Heart right ventricle (tissue), 16 donors: ENCODE measurements around the gene ARAP1. TPM values are rescaled to one million over a fixed set of nuclear protein-coding genes. Genes with fewer than 3 reads are reported as not detected.

ENCODE experiments used
- ATAC-seq, 8 donors: fragments of 200-7000 bp; cut with Tn5 transposase; one replicate each; pipeline ENCODE4 v1.9.1; 2020; ENCODE audit warnings: mild to moderate bottlenecking in 8 of 8, moderate library complexity in 8 of 8, moderate number of reproducible peaks in 1 of 8
- DNase-seq, 2 donors: peaks; one replicate each; pipeline ENCODE4 v3.0.0-alpha.2; 2020
- H3K27ac ChIP-seq, 10 donors: fragments of 200-600 bp; sonication (generic) in 2 of 10; one replicate each; pipeline versions ENCODE4 v1.5.0 to v1.8.0; 2020 to 2022; ENCODE audit warnings: mild to moderate bottlenecking in 3 of 10
- H3K27me3 ChIP-seq, 7 donors: fragments of 200-600 bp; one replicate each; pipeline ENCODE4 v1.8.0; 2021 to 2022; ENCODE audit warnings: mild to moderate bottlenecking in 2 of 7
- H3K36me3 ChIP-seq, 9 donors: fragments of 200-600 bp; sonication (generic) in 1 of 9; one replicate each; pipeline versions ENCODE4 v1.5.0 to v1.8.0; 2020 to 2022; ENCODE audit warnings: mild to moderate bottlenecking in 2 of 9
- H3K4me1 ChIP-seq, 9 donors: fragments of 200-600 bp; sonication (generic) in 1 of 9; one replicate each; pipeline versions ENCODE4 v1.5.0 to v1.8.0; 2020 to 2022; ENCODE audit warnings: mild to moderate bottlenecking in 4 of 9
- H3K4me3 ChIP-seq, 10 donors: fragments of 200-600 bp; sonication (generic) in 2 of 10; one replicate each; pipeline versions ENCODE4 v1.5.0 to v1.8.0; 2020 to 2022; ENCODE audit warnings: mild to moderate bottlenecking in 7 of 10, moderate library complexity in 2 of 10
- H3K9me3 ChIP-seq, 11 donors: fragments of 200-600 bp in 10 of 11; sonication (generic) in 2 of 11; one replicate each; pipeline versions ENCODE4 v1.5.0 to v1.8.0; 2013 to 2022; ENCODE audit warnings: mild to moderate bottlenecking in 2 of 11, control low read depth in 1 of 11, moderate library complexity in 1 of 11
- WGBS, 2 donors: extraction: QIAGEN DNeasy Blood & Tissue Kit; methylation state at CpG; one replicate each; pipeline ENCODE4 v1.1.7; 2013; ENCODE audit warnings: inconsistent platforms in 1 of 2; 5-methylcytosine and 5-hydroxymethylcytosine counted together
- intact Hi-C, 10 donors: fragments of 100-400 bp; cut with DNase I; formaldehyde crosslinking; loops; one replicate each; pipeline versions ENCODE4 v1.11.1 to v1.14.2; 2022
- polyA plus RNA-seq, 2 donors: library from polyadenylated mRNA; stranded (reverse); fragments of 200-250 nt; gene quantifications; one replicate each; pipeline ENCODE4 v1.2.3, GENCODE V29; 2013
- total RNA-seq, 10 donors: library from RNA; stranded (reverse); fragmentation: NEBNext Ultra II Directional in 3 of 10; extraction: Animal tissue kit (Norgen Biotek cat#: 25700) in 3 of 10; gene quantifications; one replicate each; pipeline versions ENCODE4 v1.2.1 to v1.2.4, GENCODE V29; 2021 to 2023
- TF ChIP-seq, protein P1 (sequence below), 9 donors: fragments of 200-600 bp; sonication (generic) in 2 of 9; IDR thresholded peaks; one replicate each; pipeline versions ENCODE4 v1.5.0 to v1.8.0; 2021 to 2022; ENCODE audit warnings: antibody characterized with exemption in 9 of 9, mild to moderate bottlenecking in 5 of 9, moderate library complexity in 1 of 9
- donor health status: Arrhythmogenic right ventricular cardiomyopathy.
- donor health status: ischemic (EF 13 %, LVEDD 7.1; RV severe dilation, severe dysfunction).
- donor health status: healthy with polysubstance abuse.
- donor health status: DM: no; HTN: yes; CAD: no.
- donor health status: DM: no; HTN: no; CAD: no.
- donor health status: ischemic (EF 25% LVEDD 6.9; RV normal size, moderate dysfunction).
- donor health status: ischemic (EF 25% LVEDD 5.7; RV mildly dilated, moderate dysfunction).
- donor health status: healthy.
- donor health status: DM: yes; HTN: yes; CAD: no.
- donor health status: Ischemic cardiomyopathy.
- donor health status: ischemic (EF 35%, LVEDD 5.7; RV mildly dilated, moderate dysfunction).
- donor health status: nonischemic (EF 11% LVEDD 7.7; RV severe dilation, severe dysfunction).
- donor health status: DM: yes; HTN: yes; CAD: no.
- donor health status: PGD.
- donor health status: ischemic (EF 29% LVEDD 5.4; RV normal size, mild dysfunction).
- donor health status: nonischemic (EF 23%, LVEDD 6.1; RV moderate dilation, normal function).

Gene ARAP1
- total and polyA plus RNA-seq, 12 donors: 30.4 to 68.3 (median 40.8) TPM

DNA sequence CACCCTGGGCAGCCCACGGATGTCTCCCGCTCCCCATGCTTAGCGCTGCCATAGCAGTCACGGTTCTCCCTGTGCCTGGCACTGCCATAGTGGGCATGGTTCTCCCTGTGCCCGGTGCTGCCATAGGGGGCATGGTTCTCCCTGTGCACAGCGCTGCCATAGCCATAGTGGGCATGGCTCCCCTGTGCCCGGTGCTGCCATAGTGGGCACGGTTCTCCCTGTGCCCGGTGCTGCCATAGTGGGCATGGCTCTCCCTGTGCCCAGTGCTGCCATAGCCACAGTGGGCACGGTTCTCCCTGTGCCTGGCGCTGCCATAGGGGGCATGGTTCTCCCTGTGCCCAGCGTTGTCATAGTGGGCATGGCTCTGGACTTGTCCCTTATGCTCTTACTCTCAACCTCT, 19.9 kb upstream of the ARAP1 start:
- peaks cover 9 to 33% (median 25%) of the 10 kb centered on the region in 9 donors for H3K4me1 ChIP-seq
- no peak for DNase-seq
- 95 to 96% methylated on average over 12 of the region's 12 CpGs for WGBS, 2 donors

GRCh38 chr11:72771507-72771906, 19.3 kb upstream of the ARAP1 start:
- no peaks in the 10 kb centered on the region for H3K27me3 ChIP-seq
- H3K4me1 ChIP-seq: peaks cover 3 to 28% (median 20%) of the 10 kb centered on the region in 9 donors
- no peak for DNase-seq
- H3K4me3 ChIP-seq: no peak overlapping the region
- no peaks in the 10 kb centered on the region for H3K9me3 ChIP-seq
- H3K36me3 ChIP-seq: no peaks in the 10 kb centered on the region
- intact Hi-C loops: loop anchor here in 1 of 10 donors (5.0 kb wide), 1 partner anchor 34 kb away; no protein-coding TSS in a partner anchor
- TF ChIP-seq, protein P1, sequence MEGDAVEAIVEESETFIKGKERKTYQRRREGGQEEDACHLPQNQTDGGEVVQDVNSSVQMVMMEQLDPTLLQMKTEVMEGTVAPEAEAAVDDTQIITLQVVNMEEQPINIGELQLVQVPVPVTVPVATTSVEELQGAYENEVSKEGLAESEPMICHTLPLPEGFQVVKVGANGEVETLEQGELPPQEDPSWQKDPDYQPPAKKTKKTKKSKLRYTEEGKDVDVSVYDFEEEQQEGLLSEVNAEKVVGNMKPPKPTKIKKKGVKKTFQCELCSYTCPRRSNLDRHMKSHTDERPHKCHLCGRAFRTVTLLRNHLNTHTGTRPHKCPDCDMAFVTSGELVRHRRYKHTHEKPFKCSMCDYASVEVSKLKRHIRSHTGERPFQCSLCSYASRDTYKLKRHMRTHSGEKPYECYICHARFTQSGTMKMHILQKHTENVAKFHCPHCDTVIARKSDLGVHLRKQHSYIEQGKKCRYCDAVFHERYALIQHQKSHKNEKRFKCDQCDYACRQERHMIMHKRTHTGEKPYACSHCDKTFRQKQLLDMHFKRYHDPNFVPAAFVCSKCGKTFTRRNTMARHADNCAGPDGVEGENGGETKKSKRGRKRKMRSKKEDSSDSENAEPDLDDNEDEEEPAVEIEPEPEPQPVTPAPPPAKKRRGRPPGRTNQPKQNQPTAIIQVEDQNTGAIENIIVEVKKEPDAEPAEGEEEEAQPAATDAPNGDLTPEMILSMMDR (IDR thresholded peaks at IDR 0.05): no peak
- no peak overlapping the region for H3K27ac ChIP-seq
- 66 to 70% methylated on average over 4 of the region's 4 CpGs for WGBS, 2 donors
- ATAC-seq: no peak

More for the DNA sequence above, 19.9 kb upstream of the ARAP1 start:
- H3K27me3 ChIP-seq: no peaks in the 10 kb centered on the region
- no peak overlapping the region for H3K4me3 ChIP-seq
- H3K9me3 ChIP-seq: no peaks in the 10 kb centered on the region
- ATAC-seq: peak in 1 of 8 donors; percentile 8
- TF ChIP-seq, protein P1 (IDR thresholded peaks at IDR 0.05): no peak
- H3K36me3 ChIP-seq: no peaks in the 10 kb centered on the region
- intact Hi-C loops: loop anchor here in 2 of 10 donors (2.0 to 5.0 kb wide), 2 partner anchors 17 to 35 kb away; no protein-coding TSS in a partner anchor
- H3K27ac ChIP-seq: no peak overlapping the region

GRCh38 chr11:72770799-72771198, 18.6 kb upstream of the ARAP1 start:
- intact Hi-C loops: loop anchor here in 1 of 10 donors (5.0 kb wide), 1 partner anchor 33 kb away; no protein-coding TSS in a partner anchor
- H3K36me3 ChIP-seq: no peaks in the 10 kb centered on the region
- DNase-seq (no peak), ATAC-seq (no peak)
- peaks cover 3 to 21% (median 16%) of the 10 kb centered on the region in 9 donors for H3K4me1 ChIP-seq
- H3K9me3 ChIP-seq: no peaks in the 10 kb centered on the region
- H3K27ac ChIP-seq: no peak overlapping the region
- H3K27me3 ChIP-seq: no peaks in the 10 kb centered on the region
- 94 to 98% methylated on average over 3 of the region's 3 CpGs for WGBS, 2 donors
- H3K4me3 ChIP-seq: no peak overlapping the region
- TF ChIP-seq, protein P1 (IDR thresholded peaks at IDR 0.05): no peak

- intact Hi-C loops: loop anchor here in 1 of 10 donors (5.0 kb wide), 1 partner anchor 32 kb away; no protein-coding TSS in a partner anchor
- DNase-seq (no peak), ATAC-seq (no peak)
- Histone ChIP-seq H3K9me3 (no peaks in the 10 kb centered on the region), H3K36me3 (no peaks in the 10 kb centered on the region), H3K4me1 (peaks cover 3 to 21% (median 16%) of the 10 kb centered on the region in 9 donors), H3K4me3 (no peak overlapping the region), H3K27ac (no peak overlapping the region), H3K27me3 (no peaks in the 10 kb centered on the region)
- TF ChIP-seq, protein P1 (IDR thresholded peaks at IDR 0.05): no peak
- WGBS, 2 donors: 88 to 92% methylated on average over 4 of the region's 4 CpGs
These were observed 17.5 kb upstream of the ARAP1 start for GRCh38 chr11:72769680-72770079.
